GM19035 (cell line): ENCODE data around the gene BAIAP2L2.
"Not testable (repeated sequence)": the region's sequence is repeated elsewhere in the genome, so short reads cannot be mapped to it uniquely, and the experiment has no call there.

Experiments
- ATAC-seq: cut with Tn5 transposase; IDR thresholded peaks from one replicate; pipeline ENCODE4 v1.9.1; 2021; ENCODE audit not compliant: unreplicated experiment

BAIAP2L2 gene

GRCh38 chr22:38081941-38082828 is 28.3 kb downstream of the BAIAP2L2 start:
- ATAC-seq, result no peak

- no peak for ATAC-seq
These were observed 28.9 kb downstream of the BAIAP2L2 start for GRCh38 chr22:38081636-38081940.

GRCh38 chr22:38080850-38081635 is 29.4 kb downstream of the BAIAP2L2 start:
- ATAC-seq, result no peak

- ATAC-seq, result no peak
These were observed 30.0 kb downstream of the BAIAP2L2 start for GRCh38 chr22:38080474-38080849.

- ATAC-seq, result no peak
These were observed 30.7 kb downstream of the BAIAP2L2 start for GRCh38 chr22:38079804-38080203.

GRCh38 chr22:38079208-38079607 is 31.3 kb downstream of the BAIAP2L2 start:
- ATAC-seq, result not testable (repeated sequence)

- no peak for ATAC-seq
These were observed 32.2 kb downstream of the BAIAP2L2 start for GRCh38 chr22:38078046-38078840.

GRCh38 chr22:38077595-38077994 is 32.9 kb downstream of the BAIAP2L2 start:
- ATAC-seq, result no peak

- no peak for ATAC-seq
These were observed 33.4 kb downstream of the BAIAP2L2 start for GRCh38 chr22:38077096-38077495.

- no peak for ATAC-seq
These were observed 34.5 kb downstream of the BAIAP2L2 start for GRCh38 chr22:38075961-38076360.

- ATAC-seq, result no peak
These were observed 35.2 kb downstream of the BAIAP2L2 start for GRCh38 chr22:38075105-38075825.

- ATAC-seq, result no peak
These were observed 36.0 kb downstream of the BAIAP2L2 start for GRCh38 chr22:38074181-38075104.

GRCh38 chr22:38073150-38074130 is 37.0 kb downstream of the BAIAP2L2 start:
- ATAC-seq, result no peak

- no peak for ATAC-seq
These were observed 37.9 kb downstream of the BAIAP2L2 start for GRCh38 chr22:38072322-38073149.

- no peak for ATAC-seq
These were observed 38.8 kb downstream of the BAIAP2L2 start for GRCh38 chr22:38071421-38072321.

- no peak for ATAC-seq
These were observed 40.1 kb downstream of the BAIAP2L2 start for GRCh38 chr22:38070250-38070921.
